ENCODE data around the gene PRDM1. TPM values are rescaled to one million over a fixed set of nuclear protein-coding genes. Genes with fewer than 3 reads are reported as not detected.

Gene PRDM1
- total RNA-seq (2016; rRNA removed; fragmentation: Illumina TruSeq; extraction: Trizol) = not detected in 2 replicates
- total RNA-seq (2016; cell fraction: cytosol; rRNA removed; fragmentation: Illumina TruSeq; extraction: Trizol; ENCODE audit: low read depth) = not detected in 2 replicates
- not detected in 2 replicates for total RNA-seq (2016; cell fraction: insoluble cytoplasmic fraction; rRNA removed; fragmentation: Illumina TruSeq; extraction: Trizol)
- total RNA-seq (2016; cell fraction: membrane; rRNA removed; fragmentation: Illumina TruSeq; extraction: Trizol) = not detected in 2 replicates
- not detected in 2 replicates for total RNA-seq (2016; cell fraction: nucleus; rRNA removed; fragmentation: Illumina TruSeq; extraction: Trizol)
- 0.03 and 0.13 TPM in 2 replicates for polyA plus RNA-seq (2011; rRNA removed)
- not detected in 2 replicates for polyA plus RNA-seq (2011; cell fraction: cytosol; rRNA removed)
- polyA plus RNA-seq (2011; cell fraction: nucleus; rRNA removed) = not detected in 2 replicates
- polyA plus RNA-seq (2012) = 0.20 TPM in 1 of 2 replicates, not detected in the other
- not detected in 2 replicates for polyA plus RNA-seq (2016; cell fraction: cytosol; fragmentation: Illumina TruSeq; extraction: Trizol; ENCODE audit: low read depth)
- not detected in 2 replicates for polyA plus RNA-seq (2016; cell fraction: insoluble cytoplasmic fraction; fragmentation: Illumina TruSeq; extraction: Trizol; ENCODE audit: low read depth)
- polyA plus RNA-seq (2016; cell fraction: membrane; fragmentation: Illumina TruSeq; extraction: Trizol; ENCODE audit: low read depth) = not detected in 2 replicates
- not detected in 2 replicates for polyA plus RNA-seq (2016; cell fraction: nucleus; fragmentation: Illumina TruSeq; extraction: Trizol; ENCODE audit: insufficient read depth, low read depth)
- 4.0 TPM in 1 of 2 replicates, not detected in the other for polyA minus RNA-seq (2011; rRNA and poly(A)+ RNA removed; ENCODE audit: low replicate concordance)
- not detected in 2 replicates for polyA minus RNA-seq (2011; cell fraction: cytosol; rRNA and poly(A)+ RNA removed)
- polyA minus RNA-seq (2011; cell fraction: nucleus; rRNA and poly(A)+ RNA removed) = not detected in 2 replicates
- percentile 6 among the genes with signal in this experiment for Bru-seq, nascent RNA
- percentile 10 among the genes with signal in this experiment for BruChase-seq, experiment 1, labeled RNA remaining after a 6-hour chase
- BruChase-seq, experiment 2, labeled RNA remaining after a 2-hour chase = percentile 14 among the genes with signal in this experiment
- long read RNA-seq, experiment 1 = 0 reads
- long read RNA-seq, experiment 2 = 0 reads

DNA sequence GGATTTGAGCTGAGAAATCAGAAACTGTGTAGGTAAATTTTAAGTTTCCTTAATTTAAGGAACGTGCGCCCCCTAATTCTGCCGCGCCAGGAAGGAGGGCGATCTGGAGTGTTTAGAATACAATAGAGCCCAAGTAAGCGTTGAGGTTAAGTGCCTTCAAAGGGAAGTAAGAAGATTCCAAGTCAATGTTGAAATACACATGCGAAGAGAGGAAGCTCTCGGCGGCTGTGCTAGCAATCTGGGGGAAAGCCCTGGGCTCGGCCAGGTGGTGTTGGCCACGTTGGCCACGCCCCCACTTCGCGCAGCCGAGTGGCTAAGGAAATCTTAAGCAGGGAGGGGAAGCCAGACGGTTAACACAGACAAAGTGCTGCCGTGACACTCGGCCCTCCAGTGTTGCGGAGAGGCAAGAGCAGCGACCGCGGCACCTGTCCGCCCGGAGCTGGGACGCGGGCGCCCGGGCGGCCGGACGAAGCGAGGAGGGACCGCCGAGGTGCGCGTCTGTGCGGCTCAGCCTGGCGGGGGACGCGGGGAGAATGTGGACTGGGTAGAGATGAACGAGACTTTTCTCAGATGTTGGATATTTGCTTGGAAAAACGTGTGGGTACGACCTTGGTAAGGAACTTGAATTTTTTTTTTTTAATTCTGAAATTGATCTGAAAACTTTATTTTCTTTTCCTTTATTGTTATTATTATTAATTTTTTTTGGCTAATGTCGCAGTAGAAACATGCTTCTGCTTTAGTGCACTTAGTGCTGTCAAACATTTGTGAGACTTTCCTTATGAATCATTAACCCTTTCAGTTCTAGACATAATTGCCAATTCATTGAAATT, at the start of gene PRDM1:
PRDM1 (plus strand) TSS at position 353 of the 830 bp plus-strand sequence; CDS start at position 571, 218 bp downstream.
- DNase-seq (ENCODE audit: low spot score) (no peak), FAIRE-seq (no peak), ATAC-seq (peak; percentile 93)
- no peaks in the 10 kb centered on the region for H3K9me3 ChIP-seq (ENCODE audit: low read length)
- no peaks in the 10 kb centered on the region for H4K20me1 ChIP-seq (ENCODE audit: insufficient read depth, low read length)
- POLR2A ChIA-PET = no interaction called here
- H2AFZ ChIP-seq (ENCODE audit: low read length) = no peak within 1 kb of the TSS
- no TSS peak for BruUV-seq (replicated peaks)
- intact Hi-C loops (cut with micrococcal nuclease; ENCODE audit: unreplicated experiment) = no loop called here
- peak within 1 kb of the TSS; percentile 54 for H3K4me2 ChIP-seq (ENCODE audit: low read depth, low read length)
- H3K4me3 ChIP-seq (replicated peaks in 1 of 3; ENCODE audit: insufficient read depth in 1 of 3, low read depth in 2 of 3, low read length in 3 of 3) = peak within 1 kb of the TSS; percentile 7 to 58 (median 31); a peak in 2 of 6 replicates
- WGBS (ENCODE audit: low lambda C conversion rate) = 27% methylated on average over 22 of the region's 44 CpGs
- in situ Hi-C loops (cut with HindIII; ENCODE audit: extremely low pct_ligation_motif_present, low pct_unique_long_range_greater_than_20kb) = no loop called here
- no peaks in the 10 kb centered on the region for H3K79me2 ChIP-seq (ENCODE audit: insufficient read depth, low read length)
- H3K36me3 ChIP-seq (replicated peaks in 1 of 2; ENCODE audit: control insufficient read depth in 1 of 2, insufficient read depth in 2 of 2, low read length in 2 of 2) = no peaks in the 10 kb centered on the region
- H3K27ac ChIP-seq (ENCODE audit: extremely low read length, insufficient read depth, low read length) = no peak within 1 kb of the TSS
- no peak within 1 kb of the TSS for H3K9ac ChIP-seq (ENCODE audit: insufficient read depth, low read depth, low read length)
- CTCF ChIA-PET (ENCODE audit: low intra/inter-chr PET ratio, low total read pairs) = no interaction called here
- peaks cover 10% of the 10 kb centered on the region for H3K4me1 ChIP-seq (ENCODE audit: insufficient read depth, low read length)
- peaks cover 5 to 53% of the 10 kb centered on the region in 2 experiments for H3K27me3 ChIP-seq (ENCODE audit: control insufficient read depth in 1 of 2, insufficient read depth in 2 of 2, low read length in 2 of 2)
- TF ChIP-seq DDIT3 (CRISPR knock-in tag; IDR thresholded peaks at IDR 0.05) = no peak
- TF ChIP-seq MIER3 (CRISPR knock-in tag; IDR thresholded peaks at IDR 0.05; ENCODE audit: borderline replicate concordance) = no peak
- TF ChIP-seq GATA4 (IDR thresholded peaks at IDR 0.05; ENCODE audit: borderline replicate concordance, low read depth) = no peak
- TF ChIP-seq, protein P1, sequence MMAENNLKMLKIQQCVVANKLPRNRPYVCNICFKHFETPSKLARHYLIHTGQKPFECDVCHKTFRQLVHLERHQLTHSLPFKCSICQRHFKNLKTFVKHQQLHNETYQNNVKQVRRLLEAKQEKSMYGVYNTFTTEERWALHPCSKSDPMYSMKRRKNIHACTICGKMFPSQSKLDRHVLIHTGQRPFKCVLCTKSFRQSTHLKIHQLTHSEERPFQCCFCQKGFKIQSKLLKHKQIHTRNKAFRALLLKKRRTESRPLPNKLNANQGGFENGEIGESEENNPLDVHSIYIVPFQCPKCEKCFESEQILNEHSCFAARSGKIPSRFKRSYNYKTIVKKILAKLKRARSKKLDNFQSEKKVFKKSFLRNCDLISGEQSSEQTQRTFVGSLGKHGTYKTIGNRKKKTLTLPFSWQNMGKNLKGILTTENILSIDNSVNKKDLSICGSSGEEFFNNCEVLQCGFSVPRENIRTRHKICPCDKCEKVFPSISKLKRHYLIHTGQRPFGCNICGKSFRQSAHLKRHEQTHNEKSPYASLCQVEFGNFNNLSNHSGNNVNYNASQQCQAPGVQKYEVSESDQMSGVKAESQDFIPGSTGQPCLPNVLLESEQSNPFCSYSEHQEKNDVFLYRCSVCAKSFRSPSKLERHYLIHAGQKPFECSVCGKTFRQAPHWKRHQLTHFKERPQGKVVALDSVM (CRISPR knock-in tag; IDR thresholded peaks at IDR 0.05) = no peak
- TF ChIP-seq HNRNPLL (IDR thresholded peaks at IDR 0.05; ENCODE audit: low read depth, low read length, poor library complexity, severe bottlenecking) = peak; percentile 52
- TF ChIP-seq EHMT2 (IDR thresholded peaks at IDR 0.05; ENCODE audit: borderline replicate concordance, low read depth, low read length) = no peak
- TF ChIP-seq ZNF687 (CRISPR knock-in tag; IDR thresholded peaks at IDR 0.05) = no peak
- no peak for TF ChIP-seq ZNF124 (CRISPR knock-in tag; IDR thresholded peaks at IDR 0.05)
- TF ChIP-seq HNRNPK (IDR thresholded peaks at IDR 0.05; ENCODE audit: low read depth, low read length, poor library complexity, severe bottlenecking) = no peak
